ENCODE results near the gene PTPN11. TPM values are rescaled to one million over a fixed set of nuclear protein-coding genes. Genes with fewer than 3 reads are reported as not detected.

The PTPN11 gene
- total and polyA plus RNA-seq, 10 of the 15 experiments (the other 5 are each of a cell fraction or from before 2014, with no cell fraction given) = 14.6 to 85.2 (median 58.6) TPM

DNA sequence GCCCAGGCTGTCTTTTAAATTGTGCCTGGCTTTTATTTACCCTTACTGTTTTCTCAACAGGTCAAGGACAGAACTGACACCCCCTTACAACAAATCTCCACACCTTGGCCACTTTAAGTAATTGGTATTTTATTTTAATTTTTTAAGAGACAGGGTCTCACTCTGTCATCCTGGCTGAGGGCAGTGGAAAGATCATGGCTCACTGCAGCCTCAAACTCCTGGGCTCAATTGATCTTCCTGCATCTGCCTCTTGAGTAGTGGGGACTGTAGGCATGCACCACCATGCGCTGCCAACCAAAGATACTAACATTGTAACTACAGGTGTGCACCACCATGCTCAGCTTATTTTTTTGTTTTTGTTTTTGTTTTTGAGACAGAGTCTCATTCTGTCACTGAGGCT, 109.8 kb downstream of the PTPN11 start:
- ATAC-seq (no peak), DNase-seq (ENCODE audit: low read depth, low spot score) (no peak), FAIRE-seq (no peak)
- no peaks in the 10 kb centered on the region for H3K79me2 ChIP-seq (ENCODE audit: control insufficient read depth, insufficient read depth, low read length)
- CTCF ChIA-PET = no interaction called here
- SMC1A ChIA-PET (ENCODE audit: uncharacterized antibody, unreplicated experiment) = no interaction called here
- no peak overlapping the region for H2AFZ ChIP-seq (ENCODE audit: control insufficient read depth, low read depth, low read length)
- no peak overlapping the region for H3K9ac ChIP-seq (ENCODE audit: control insufficient read depth, insufficient read depth, low read length)
- no peaks in the 10 kb centered on the region for H3K4me1 ChIP-seq (ENCODE audit: control insufficient read depth, insufficient read depth, low read length)
- BruUV-seq (replicated peaks) = no TSS peak
- no peaks in the 10 kb centered on the region for H3K27me3 ChIP-seq (replicated peaks in 1 of 2; ENCODE audit: control insufficient read depth in 2 of 2, insufficient read depth in 2 of 2, low read length in 1 of 2)
- no peak overlapping the region for H3K27ac ChIP-seq (ENCODE audit: control insufficient read depth, insufficient read depth)
- no peak overlapping the region for H3K4me2 ChIP-seq (ENCODE audit: control insufficient read depth, insufficient read depth)
- H4K20me1 ChIP-seq (ENCODE audit: control insufficient read depth, insufficient read depth) = no peaks in the 10 kb centered on the region
- intact Hi-C loops (cut with micrococcal nuclease; ENCODE audit: unreplicated experiment) (no loop called here), in situ Hi-C loops (cut with MboI) (no loop called here)
- H3K36me3 ChIP-seq (ENCODE audit: control insufficient read depth in 2 of 2, insufficient read depth in 2 of 2, low read length in 1 of 2) = no peaks in the 10 kb centered on the region
- H3K9me3 ChIP-seq (replicated peaks; ENCODE audit: control insufficient read depth, insufficient read depth, low read length) = no peaks in the 10 kb centered on the region
- 100% methylated on average over 1 of the region's 1 CpG for WGBS (ENCODE audit: insufficient coverage, insufficient replicate concordance, low lambda C conversion rate, missing lambda C conversion rate)
- H3K4me3 ChIP-seq = no peak overlapping the region
- RAD21 ChIA-PET (ENCODE audit: unreplicated experiment) = no interaction called here
- POLR2A ChIA-PET = no interaction called here
- no peak for TF ChIP-seq SIN3A (IDR thresholded peaks at IDR 0.05; ENCODE audit: low read depth, low read length)
- TF ChIP-seq, protein P1, sequence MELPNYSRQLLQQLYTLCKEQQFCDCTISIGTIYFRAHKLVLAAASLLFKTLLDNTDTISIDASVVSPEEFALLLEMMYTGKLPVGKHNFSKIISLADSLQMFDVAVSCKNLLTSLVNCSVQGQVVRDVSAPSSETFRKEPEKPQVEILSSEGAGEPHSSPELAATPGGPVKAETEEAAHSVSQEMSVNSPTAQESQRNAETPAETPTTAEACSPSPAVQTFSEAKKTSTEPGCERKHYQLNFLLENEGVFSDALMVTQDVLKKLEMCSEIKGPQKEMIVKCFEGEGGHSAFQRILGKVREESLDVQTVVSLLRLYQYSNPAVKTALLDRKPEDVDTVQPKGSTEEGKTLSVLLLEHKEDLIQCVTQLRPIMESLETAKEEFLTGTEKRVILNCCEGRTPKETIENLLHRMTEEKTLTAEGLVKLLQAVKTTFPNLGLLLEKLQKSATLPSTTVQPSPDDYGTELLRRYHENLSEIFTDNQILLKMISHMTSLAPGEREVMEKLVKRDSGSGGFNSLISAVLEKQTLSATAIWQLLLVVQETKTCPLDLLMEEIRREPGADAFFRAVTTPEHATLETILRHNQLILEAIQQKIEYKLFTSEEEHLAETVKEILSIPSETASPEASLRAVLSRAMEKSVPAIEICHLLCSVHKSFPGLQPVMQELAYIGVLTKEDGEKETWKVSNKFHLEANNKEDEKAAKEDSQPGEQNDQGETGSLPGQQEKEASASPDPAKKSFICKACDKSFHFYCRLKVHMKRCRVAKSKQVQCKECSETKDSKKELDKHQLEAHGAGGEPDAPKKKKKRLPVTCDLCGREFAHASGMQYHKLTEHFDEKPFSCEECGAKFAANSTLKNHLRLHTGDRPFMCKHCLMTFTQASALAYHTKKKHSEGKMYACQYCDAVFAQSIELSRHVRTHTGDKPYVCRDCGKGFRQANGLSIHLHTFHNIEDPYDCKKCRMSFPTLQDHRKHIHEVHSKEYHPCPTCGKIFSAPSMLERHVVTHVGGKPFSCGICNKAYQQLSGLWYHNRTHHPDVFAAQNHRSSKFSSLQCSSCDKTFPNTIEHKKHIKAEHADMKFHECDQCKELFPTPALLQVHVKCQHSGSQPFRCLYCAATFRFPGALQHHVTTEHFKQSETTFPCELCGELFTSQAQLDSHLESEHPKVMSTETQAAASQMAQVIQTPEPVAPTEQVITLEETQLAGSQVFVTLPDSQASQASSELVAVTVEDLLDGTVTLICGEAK (IDR thresholded peaks at IDR 0.05; ENCODE audit: borderline replicate concordance) = no peak
- no peak for TF ChIP-seq HCFC1 (IDR thresholded peaks at IDR 0.05; ENCODE audit: low read length)
- TF ChIP-seq MLLT1 (IDR thresholded peaks at IDR 0.05) = no peak
- TF ChIP-seq BACH1 (IDR thresholded peaks at IDR 0.05; ENCODE audit: borderline replicate concordance) = no peak
- no peak for TF ChIP-seq KAT2A (conservative IDR thresholded peaks at IDR 0.05; ENCODE audit: control insufficient read depth, low read depth, low read length)
- no peak for TF ChIP-seq SKIL (IDR thresholded peaks at IDR 0.05; ENCODE audit: low read depth, poor library complexity, severe bottlenecking)
- no peak for TF ChIP-seq STAT3 (IDR thresholded peaks at IDR 0.05; ENCODE audit: low read depth, low read length)
- no peak for TF ChIP-seq EZH2 (IDR thresholded peaks at IDR 0.05; ENCODE audit: borderline replicate concordance, control insufficient read depth, low read depth, low read length)
- no peak for TF ChIP-seq NR2F1 (conservative IDR thresholded peaks at IDR 0.05)
- TF ChIP-seq HDAC2 (IDR thresholded peaks at IDR 0.05) = no peak
- no peak for TF ChIP-seq ATF2 (IDR thresholded peaks at IDR 0.05; ENCODE audit: low read length)
- TF ChIP-seq CEBPZ (IDR thresholded peaks at IDR 0.05; ENCODE audit: low read depth, low read length) = no peak

Measured in GM12878 (cell line).